Gastrocnemius medialis (tissue), 4 donors: ENCODE data around the gene DIAPH3. TPM values are rescaled to one million over a fixed set of nuclear protein-coding genes. Genes with fewer than 3 reads are reported as not detected.

ENCODE experiments used
- ATAC-seq, 2 donors: fragments of 150-250 bp; one replicate each; pipeline ENCODE4 v1.9.1; 2016
- DNase-seq, 2 donors: peaks; one replicate each; pipeline ENCODE4 v3.0.0-alpha.2; 2019
- H3K27ac ChIP-seq, 4 donors: fragments of 200-600 bp; sonication (generic); 1 replicate in 1 of 4; 2 replicates in 3 of 4; pipeline ENCODE4 v1.5.1; 2016 to 2018; ENCODE audit warnings: mild to moderate bottlenecking in 2 of 4, moderate library complexity in 1 of 4
- H3K27me3 ChIP-seq, 3 donors: fragments of 200-600 bp; sonication (generic) in 2 of 3; 1 replicate in 1 of 3; 2 replicates in 2 of 3; pipeline versions ENCODE4 v1.5.1 to v1.6.0; 2016 to 2019; ENCODE audit warnings: mild to moderate bottlenecking in 1 of 3, moderate library complexity in 1 of 3
- H3K36me3 ChIP-seq, 2 donors: fragments of 200-600 bp; sonication (generic) in 1 of 2; one replicate each; pipeline ENCODE4 v1.5.1; 2017 to 2018
- H3K4me1 ChIP-seq, 2 donors: fragments of 200-600 bp; sonication (generic) in 1 of 2; one replicate each; pipeline ENCODE4 v1.5.1; 2016 to 2017; ENCODE audit warnings: mild to moderate bottlenecking in 2 of 2
- H3K4me3 ChIP-seq, 4 donors: fragments of 200-600 bp; sonication (generic) in 3 of 4; 1 replicate in 1 of 4; 2 replicates in 3 of 4; pipeline ENCODE4 v1.5.1; 2016 to 2019; ENCODE audit warnings: mild to moderate bottlenecking in 2 of 4
- H3K9me3 ChIP-seq, 3 donors: fragments of 200-600 bp; sonication (generic) in 2 of 3; 1 replicate in 1 of 3; 2 replicates in 2 of 3; pipeline ENCODE4 v1.5.1; 2016 to 2019
- CTCF ChIP-seq, 5 experiments: fragments of 450-650 bp in 3 of 5; fragments of 200-600 bp in 2 of 5; sonication (generic) in 2 of 5; IDR thresholded peaks in 4 of 5; conservative IDR thresholded peaks in 1 of 5; 1 replicate in 4 of 5; 2 replicates in 1 of 5; pipeline ENCODE4 v1.5.1; 2016 to 2019; ENCODE audit warnings: antibody characterized with exemption in 5 of 5, mild to moderate bottlenecking in 3 of 5, moderate library complexity in 3 of 5
- POLR2A ChIP-seq, 2 donors: fragments of 450-650 bp; IDR thresholded peaks; one replicate each; pipeline ENCODE4 v1.6.1; 2017; ENCODE audit warnings: antibody characterized with exemption in 2 of 2, mild to moderate bottlenecking in 2 of 2, moderate library complexity in 2 of 2
- in situ Hi-C, 4 donors: fragments of 200-750 bp; cut with MboI; loops; one replicate each; pipeline versions ENCODE4 v1.15.0 to v1.8.0; 2017; ENCODE audit warnings: low sequenced_read_pairs in 4 of 4
- intact Hi-C: fragments of 100-400 bp; cut with DNase I; formaldehyde crosslinking; loops from one replicate; pipeline ENCODE4 v1.15.1; 2023; ENCODE audit warnings: low total_unique reads
- total RNA-seq, 4 donors: library from RNA; depleted of rRNA; stranded (reverse); fragments of >200 nt; gene quantifications; one replicate each; pipeline versions ENCODE4 v1.1.0 to v1.2.3, GENCODE V29; 2016

DIAPH3 gene
- total RNA-seq, 4 donors from 2014 or later, result 0.13 TPM; not detected in 3

GRCh38 chr13:59891053-59891452, 272.7 kb downstream of the DIAPH3 start:
- DNase-seq, result no peak
- no peaks in the 10 kb centered on the region for H3K27me3 ChIP-seq
- in situ Hi-C loops, result no loop called here
- H3K4me1 ChIP-seq, result no peaks in the 10 kb centered on the region
- H3K36me3 ChIP-seq, result no peaks in the 10 kb centered on the region
- H3K9me3 ChIP-seq, result no peaks in the 10 kb centered on the region
- no peak for TF ChIP-seq POLR2A (IDR thresholded peaks at IDR 0.05)
- no peak for TF ChIP-seq CTCF (IDR thresholded peaks at IDR 0.05 in 4 of 5, conservative IDR thresholded peaks at IDR 0.05 in 1 of 5)
- no peak overlapping the region for H3K27ac ChIP-seq
- no peak overlapping the region for H3K4me3 ChIP-seq
- intact Hi-C loops, result no loop called here
- no peak for ATAC-seq

DNA sequence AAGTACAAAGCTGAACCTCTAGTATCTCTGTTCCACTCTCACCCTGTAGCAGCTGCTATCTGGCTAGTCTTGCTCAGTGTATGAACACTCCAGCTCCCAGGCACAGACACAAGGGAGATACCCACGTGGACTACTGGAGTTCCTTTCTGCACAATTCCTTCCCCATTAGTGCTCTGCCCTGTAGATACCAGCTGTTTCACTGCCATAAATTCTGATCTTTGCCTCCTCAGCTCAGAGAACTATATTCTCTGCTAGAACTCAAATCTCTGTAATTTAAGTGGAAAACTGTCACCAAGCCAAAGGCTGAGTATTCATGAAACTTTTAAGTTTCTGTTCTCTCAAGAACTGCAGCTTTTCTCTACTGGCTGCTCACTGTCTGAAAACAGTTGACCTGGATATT, 273.7 kb downstream of the DIAPH3 start:
- TF ChIP-seq POLR2A (IDR thresholded peaks at IDR 0.05), result no peak
- no peak for TF ChIP-seq CTCF (IDR thresholded peaks at IDR 0.05 in 4 of 5, conservative IDR thresholded peaks at IDR 0.05 in 1 of 5)
- H3K36me3 ChIP-seq, result no peaks in the 10 kb centered on the region
- H3K4me1 ChIP-seq, result no peaks in the 10 kb centered on the region
- no peak overlapping the region for H3K27ac ChIP-seq
- ATAC-seq (no peak), DNase-seq (no peak)
- in situ Hi-C loops, result no loop called here
- intact Hi-C loops, result no loop called here
- no peak overlapping the region for H3K4me3 ChIP-seq
- no peaks in the 10 kb centered on the region for H3K27me3 ChIP-seq
- H3K9me3 ChIP-seq, result no peaks in the 10 kb centered on the region

- TF ChIP-seq POLR2A (IDR thresholded peaks at IDR 0.05) (no peak), CTCF (IDR thresholded peaks at IDR 0.05 in 4 of 5, conservative IDR thresholded peaks at IDR 0.05 in 1 of 5) (no peak)
- in situ Hi-C loops, result no loop called here
- intact Hi-C loops, result no loop called here
- no peaks in the 10 kb centered on the region for H3K4me1 ChIP-seq
- no peaks in the 10 kb centered on the region for H3K27me3 ChIP-seq
- no peak for DNase-seq
- no peaks in the 10 kb centered on the region for H3K9me3 ChIP-seq
- H3K4me3 ChIP-seq, result no peak overlapping the region
- H3K27ac ChIP-seq, result no peak overlapping the region
- ATAC-seq, result no peak
- H3K36me3 ChIP-seq, result no peaks in the 10 kb centered on the region
Measured at GRCh38 chr13:59888408-59888807, 275.3 kb downstream of the DIAPH3 start.

- Histone ChIP-seq H3K27ac (no peak overlapping the region), H3K4me1 (no peaks in the 10 kb centered on the region), H3K4me3 (no peak overlapping the region), H3K27me3 (no peaks in the 10 kb centered on the region), H3K36me3 (no peaks in the 10 kb centered on the region), H3K9me3 (no peaks in the 10 kb centered on the region)
- in situ Hi-C loops (no loop called here), intact Hi-C loops (no loop called here)
- DNase-seq, result no peak
- TF ChIP-seq CTCF (IDR thresholded peaks at IDR 0.05 in 4 of 5, conservative IDR thresholded peaks at IDR 0.05 in 1 of 5), result no peak
- no peak for ATAC-seq
Measured at GRCh38 chr13:59885076-59885475, 278.7 kb downstream of the DIAPH3 start.

DNA sequence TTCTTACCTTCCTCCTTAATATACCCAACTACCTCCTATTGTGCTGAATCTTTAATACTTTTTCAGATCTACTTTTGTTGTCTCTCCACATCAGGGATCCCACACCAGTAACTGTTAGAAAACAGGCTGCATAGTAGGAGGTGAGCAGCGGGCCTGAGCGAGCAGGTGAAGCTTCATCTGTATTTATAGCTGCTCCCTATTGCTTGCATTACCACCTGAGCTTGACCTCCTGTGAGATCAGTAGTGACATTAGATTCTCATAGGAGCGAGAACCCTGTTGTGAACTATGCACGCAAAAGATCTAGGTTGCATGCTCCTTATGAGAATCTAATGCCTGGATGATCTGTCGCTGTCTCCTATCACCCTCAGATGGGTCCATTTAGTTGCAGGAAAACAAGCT, 279.8 kb downstream of the DIAPH3 start:
- Histone ChIP-seq H3K9me3 (no peaks in the 10 kb centered on the region), H3K27me3 (no peaks in the 10 kb centered on the region)
- intact Hi-C loops, result no loop called here

More for the DNA sequence above, 279.8 kb downstream of the DIAPH3 start:
- no peak overlapping the region for H3K4me3 ChIP-seq
- no peak for TF ChIP-seq CTCF (IDR thresholded peaks at IDR 0.05 in 4 of 5, conservative IDR thresholded peaks at IDR 0.05 in 1 of 5)
- TF ChIP-seq POLR2A (IDR thresholded peaks at IDR 0.05), result no peak
- H3K4me1 ChIP-seq, result no peaks in the 10 kb centered on the region
- no peaks in the 10 kb centered on the region for H3K36me3 ChIP-seq
- no peak overlapping the region for H3K27ac ChIP-seq
- ATAC-seq (no peak), DNase-seq (no peak)
- in situ Hi-C loops, result no loop called here
